ENCODE data around the gene RASAL2.

DNA sequence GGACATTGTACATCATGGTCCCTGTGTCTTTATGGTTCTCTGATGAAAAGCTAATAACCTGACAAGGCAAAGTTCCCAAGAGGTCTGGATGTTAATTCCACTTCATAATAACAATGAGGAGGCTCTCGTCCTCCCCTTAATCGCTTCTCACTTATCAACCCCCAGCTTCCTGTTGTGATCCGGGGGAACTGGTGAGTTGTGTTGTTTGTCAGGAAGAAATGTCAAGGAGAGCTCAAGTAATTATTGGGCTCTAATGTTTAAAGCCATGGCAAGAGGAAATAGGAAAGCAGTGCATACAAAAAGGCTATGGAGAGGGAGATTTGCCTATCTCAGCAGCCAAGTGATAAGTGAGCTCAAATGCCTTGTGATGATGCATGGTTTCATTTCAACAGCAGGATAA, 42.8 kb upstream of the RASAL2 start:
- TF ChIP-seq POLR2AphosphoS5 (IDR thresholded peaks at IDR 0.05; ENCODE audit: borderline replicate concordance, low read depth, low read length) (no peak; the same call in 1 of the 2 replicates), EZH2 (IDR thresholded peaks at IDR 0.05) (no peak)
